Activated naive CD4-positive, alpha-beta T cell treated with anti-CD3 and anti-CD28 coated beads for 36 hours (primary cell): ENCODE results near the gene KIF17. TPM values are rescaled to one million over a fixed set of nuclear protein-coding genes. Genes with fewer than 3 reads are reported as not detected.

ENCODE experiments used
- CTCF ChIA-PET: fragments of 350-600 bp; sonication (Branson Sonifier 250); formaldehyde crosslinking; loops from one replicate; lab custom pipeline; 2021; ENCODE audit warnings: antibody characterized with exemption; lab: Charles Lee
- DNase-seq: peaks from one replicate; pipeline ENCODE4 v3.0.0-alpha.2; 2020
- H3K27ac Mint-ChIP-seq: one replicate; pipeline ENCODE4 v1.8.0; 2021; ENCODE audit warnings: mild to moderate bottlenecking, mixed read lengths
- H3K27me3 Mint-ChIP-seq: one replicate; pipeline ENCODE4 v1.8.0; 2021; ENCODE audit warnings: low read depth, mixed read lengths
- H3K36me3 Mint-ChIP-seq: one replicate; pipeline ENCODE4 v1.8.0; 2021; ENCODE audit warnings: low read depth, mixed read lengths
- H3K4me1 Mint-ChIP-seq: one replicate; pipeline ENCODE4 v1.8.0; 2021; ENCODE audit warnings: low read depth, mixed read lengths
- H3K4me3 Mint-ChIP-seq: one replicate; pipeline ENCODE4 v1.8.0; 2021; ENCODE audit warnings: mild to moderate bottlenecking, moderate library complexity, mixed read lengths
- H3K9me3 Mint-ChIP-seq: one replicate; pipeline ENCODE4 v1.8.0; 2021; ENCODE audit warnings: mixed read lengths
- intact Hi-C: fragments of 100-400 bp; cut with micrococcal nuclease; formaldehyde crosslinking; loops from one replicate; pipeline ENCODE4 v1.15.1; 2023
- total RNA-seq, 2 experiments: library from RNA; stranded (reverse); gene quantifications; one replicate each; pipeline ENCODE4 v1.2.3, GENCODE V29; 2021

The KIF17 gene
- total RNA-seq, 2 experiments from 2014 or later = not detected

DNA sequence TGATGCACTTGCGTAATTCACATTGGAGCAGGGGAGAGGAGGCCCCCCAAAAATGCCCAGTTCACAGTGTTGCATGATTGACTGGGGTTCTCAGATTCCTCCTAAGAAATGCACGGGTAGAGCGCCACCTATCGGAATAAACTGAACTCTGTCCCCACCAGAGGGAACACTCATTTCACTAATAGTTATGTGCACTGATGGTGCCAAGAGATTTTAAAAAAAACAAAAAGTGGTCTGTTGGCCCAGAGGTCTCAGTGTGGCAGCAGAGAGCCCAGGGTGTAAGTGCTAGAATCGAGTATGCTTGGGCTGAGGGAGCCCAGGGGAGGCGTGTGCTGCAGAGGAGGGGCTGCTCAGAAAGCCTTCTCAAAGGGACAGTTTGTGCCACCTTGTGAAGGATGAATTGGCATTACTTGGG is 77.6 kb downstream of the KIF17 start:
- no peaks in the 10 kb centered on the region for H3K36me3 Mint-ChIP-seq
- intact Hi-C loops = loop anchor here (1.0 kb wide), 2 partner anchors 65 to 118 kb away; no protein-coding TSS in a partner anchor

GRCh38 chr1:20636785-20637347 is 80.9 kb downstream of the KIF17 start:
- H3K36me3 Mint-ChIP-seq = no peaks in the 10 kb centered on the region
- intact Hi-C loops = no loop called here
- H3K4me1 Mint-ChIP-seq = peaks cover 11% of the 10 kb centered on the region

More for the DNA sequence above, 77.6 kb downstream of the KIF17 start:
- Mint-ChIP-seq H3K4me3 (no peak overlapping the region), H3K9me3 (no peaks in the 10 kb centered on the region), H3K4me1 (peaks cover 2% of the 10 kb centered on the region), H3K27me3 (no peaks in the 10 kb centered on the region), H3K27ac (no peak overlapping the region)
- CTCF ChIA-PET = interaction anchor here (0.6 to 2.3 kb wide), 11 partner anchors 9 to 232 kb away, joined by 3 to 10 read pairs (median 4); no protein-coding TSS in a partner anchor
- peak; percentile 80 for DNase-seq

DNA sequence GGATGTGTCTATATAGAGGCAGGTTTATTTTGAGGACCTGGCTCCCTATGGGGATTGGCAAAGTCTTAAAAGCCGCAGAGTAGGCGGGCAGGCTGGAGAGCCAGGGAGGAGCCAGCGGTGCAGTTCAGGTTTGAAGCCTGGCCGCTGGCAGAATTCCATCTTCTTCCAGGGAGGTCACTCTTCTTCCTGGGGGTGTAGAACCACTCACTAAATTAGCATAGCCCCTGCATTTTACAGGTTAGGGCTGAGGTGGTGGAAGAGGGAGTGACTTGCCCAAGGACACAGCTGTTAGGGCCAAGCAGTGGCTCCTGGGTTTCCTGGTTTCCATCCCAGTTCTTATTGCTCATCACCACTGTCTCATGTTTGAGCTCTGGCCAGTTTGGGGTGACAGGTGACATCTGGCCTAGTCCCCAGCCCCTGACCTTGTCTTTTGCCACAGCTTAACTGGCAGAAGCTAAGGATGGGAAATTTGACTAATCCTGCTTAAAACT is 83.2 kb downstream of the KIF17 start:
- H3K4me1 Mint-ChIP-seq = peaks cover 9% of the 10 kb centered on the region
- H3K27me3 Mint-ChIP-seq = no peaks in the 10 kb centered on the region
- H3K4me3 Mint-ChIP-seq = peak overlapping the region; percentile 81
- H3K27ac Mint-ChIP-seq = no peak overlapping the region
- no peaks in the 10 kb centered on the region for H3K9me3 Mint-ChIP-seq
- intact Hi-C loops = loop anchor here (1.0 to 5.0 kb wide), 3 partner anchors 27 to 543 kb away; partner anchors contain the start of genes DDOST and EIF4G3
- CTCF ChIA-PET = interaction anchor here (1.1 to 4.7 kb wide), 4 partner anchors 29 to 120 kb away, joined by 5 to 28 read pairs (median 7); no protein-coding TSS in a partner anchor
- H3K36me3 Mint-ChIP-seq = no peaks in the 10 kb centered on the region
- peak; percentile 24 for DNase-seq

More at GRCh38 chr1:20636785-20637347, 80.9 kb downstream of the KIF17 start:
- no peak overlapping the region for H3K27ac Mint-ChIP-seq
- H3K27me3 Mint-ChIP-seq = no peaks in the 10 kb centered on the region
- no peaks in the 10 kb centered on the region for H3K9me3 Mint-ChIP-seq
- DNase-seq = no peak
- H3K4me3 Mint-ChIP-seq = no peak overlapping the region
- CTCF ChIA-PET = interaction anchor here (0.8 to 2.7 kb wide), 3 partner anchors 15 to 115 kb away, joined by 3 to 7 read pairs (median 4); no protein-coding TSS in a partner anchor

GRCh38 chr1:20634065-20634593 is 83.7 kb downstream of the KIF17 start:
- DNase-seq = peak; percentile 43
- Mint-ChIP-seq H3K9me3 (no peaks in the 10 kb centered on the region), H3K27ac (peak overlapping the region; percentile 30), H3K27me3 (no peaks in the 10 kb centered on the region), H3K36me3 (no peaks in the 10 kb centered on the region), H3K4me3 (peak overlapping the region; percentile 81), H3K4me1 (peaks cover 9% of the 10 kb centered on the region)
- CTCF ChIA-PET = interaction anchor here (0.6 to 4.7 kb wide), 18 partner anchors 9 to 508 kb away, joined by 3 to 28 read pairs (median 4); no protein-coding TSS in a partner anchor
- intact Hi-C loops = loop anchor here (1.0 to 5.0 kb wide), 3 partner anchors 27 to 543 kb away; partner anchors contain the start of genes DDOST and EIF4G3

DNA sequence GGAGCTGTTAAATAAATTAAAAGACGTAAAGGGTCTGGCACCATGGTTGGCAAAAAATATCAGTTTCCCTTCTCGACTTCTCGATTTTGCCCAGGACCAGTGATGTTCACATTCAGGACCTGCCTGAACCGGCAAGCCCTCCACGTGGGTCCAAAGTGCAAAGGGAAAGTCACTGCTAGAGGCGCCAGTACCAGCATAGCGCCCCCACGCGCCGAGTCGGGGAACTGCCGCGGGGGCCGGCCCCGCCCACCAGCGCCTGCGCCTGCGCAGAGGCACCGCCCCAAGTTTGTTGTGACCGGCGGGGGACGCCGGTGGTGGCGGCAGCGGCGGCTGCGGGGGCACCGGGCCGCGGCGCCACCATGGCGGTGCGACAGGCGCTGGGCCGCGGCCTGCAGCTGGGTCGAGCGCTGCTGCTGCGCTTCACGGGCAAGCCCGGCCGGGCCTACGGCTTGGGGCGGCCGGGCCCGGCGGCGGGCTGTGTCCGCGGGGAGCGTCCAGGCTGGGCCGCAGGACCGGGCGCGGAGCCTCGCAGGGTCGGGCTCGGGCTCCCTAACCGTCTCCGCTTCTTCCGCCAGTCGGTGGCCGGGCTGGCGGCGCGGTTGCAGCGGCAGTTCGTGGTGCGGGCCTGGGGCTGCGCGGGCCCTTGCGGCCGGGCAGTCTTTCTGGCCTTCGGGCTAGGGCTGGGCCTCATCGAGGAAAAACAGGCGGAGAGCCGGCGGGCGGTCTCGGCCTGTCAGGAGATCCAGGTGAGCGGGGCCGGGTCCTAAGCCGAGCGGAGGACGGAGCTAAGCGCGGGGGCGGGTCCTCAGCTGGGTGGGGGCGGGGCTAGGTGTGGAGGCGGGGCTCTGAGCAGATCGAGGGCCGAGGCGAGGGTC is 84.4 kb downstream of the KIF17 start, which contains the start of gene PINK1:
Gene PINK1, plus strand, starts transcription at position 269 of the 875 bp plus-strand sequence. Its CDS starts 91 bp downstream, at position 360.
- no peaks in the 10 kb centered on the region for H3K27me3 Mint-ChIP-seq
- peak within 1 kb of the TSS; percentile 30 for H3K27ac Mint-ChIP-seq

GRCh38 chr1:20632386-20632785 is 85.4 kb downstream of the KIF17 start:
- Mint-ChIP-seq H3K27me3 (no peaks in the 10 kb centered on the region), H3K9me3 (no peaks in the 10 kb centered on the region), H3K27ac (no peak overlapping the region), H3K4me1 (peaks cover 9% of the 10 kb centered on the region), H3K4me3 (peak overlapping the region; percentile 60), H3K36me3 (no peaks in the 10 kb centered on the region)
- CTCF ChIA-PET = interaction anchor here (0.6 to 4.7 kb wide), 13 partner anchors 14 to 747 kb away, joined by 3 to 28 read pairs (median 4); no protein-coding TSS in a partner anchor
- no peak for DNase-seq
- intact Hi-C loops = loop anchor here (5.0 kb wide), 1 partner anchor 545 kb away; the partner anchor contains the start of gene EIF4G3

More for the DNA sequence above, 84.4 kb downstream of the KIF17 start, which contains the start of gene PINK1:
- H3K4me3 Mint-ChIP-seq = peak within 1 kb of the TSS; percentile 81
- H3K36me3 Mint-ChIP-seq = no peaks in the 10 kb centered on the region
- H3K9me3 Mint-ChIP-seq = no peaks in the 10 kb centered on the region
- peak; percentile 86 for DNase-seq
- CTCF ChIA-PET = interaction anchor here (0.6 to 4.7 kb wide), 25 partner anchors 8 to 509 kb away, joined by 3 to 28 read pairs (median 4); no protein-coding TSS in a partner anchor
- H3K4me1 Mint-ChIP-seq = peaks cover 9% of the 10 kb centered on the region
- intact Hi-C loops = loop anchor here (1.0 to 5.0 kb wide), 4 partner anchors 28 to 544 kb away; partner anchors contain the start of genes DDOST, EIF4G3 and MUL1

GRCh38 chr1:20630729-20631128 is 87.1 kb downstream of the KIF17 start:
- peaks cover 9% of the 10 kb centered on the region for H3K4me1 Mint-ChIP-seq
- no peak overlapping the region for H3K4me3 Mint-ChIP-seq
- no peaks in the 10 kb centered on the region for H3K9me3 Mint-ChIP-seq
- H3K36me3 Mint-ChIP-seq = no peaks in the 10 kb centered on the region
- CTCF ChIA-PET = interaction anchor here (1.0 to 2.0 kb wide), 3 partner anchors 9 to 585 kb away, joined by 4 to 8 read pairs (median 5); no protein-coding TSS in a partner anchor
- DNase-seq = no peak
- peaks cover under 1% of the 10 kb centered on the region for H3K27me3 Mint-ChIP-seq
- H3K27ac Mint-ChIP-seq = no peak overlapping the region
- intact Hi-C loops = loop anchor here (5.0 kb wide), 1 partner anchor 547 kb away; the partner anchor contains the start of gene EIF4G3

- no peak overlapping the region for H3K4me3 Mint-ChIP-seq
- no peaks in the 10 kb centered on the region for H3K36me3 Mint-ChIP-seq
- CTCF ChIA-PET = interaction anchor here (1.0 kb wide), 1 partner anchor 14 kb away, joined by 3 read pairs; no protein-coding TSS in a partner anchor
- H3K4me1 Mint-ChIP-seq = no peaks in the 10 kb centered on the region
- intact Hi-C loops = no loop called here
- H3K9me3 Mint-ChIP-seq = no peaks in the 10 kb centered on the region
- no peak overlapping the region for H3K27ac Mint-ChIP-seq
- peaks cover 2% of the 10 kb centered on the region for H3K27me3 Mint-ChIP-seq
- DNase-seq = no peak
These were observed 91.3 kb downstream of the KIF17 start for GRCh38 chr1:20626524-20626923.

DNA sequence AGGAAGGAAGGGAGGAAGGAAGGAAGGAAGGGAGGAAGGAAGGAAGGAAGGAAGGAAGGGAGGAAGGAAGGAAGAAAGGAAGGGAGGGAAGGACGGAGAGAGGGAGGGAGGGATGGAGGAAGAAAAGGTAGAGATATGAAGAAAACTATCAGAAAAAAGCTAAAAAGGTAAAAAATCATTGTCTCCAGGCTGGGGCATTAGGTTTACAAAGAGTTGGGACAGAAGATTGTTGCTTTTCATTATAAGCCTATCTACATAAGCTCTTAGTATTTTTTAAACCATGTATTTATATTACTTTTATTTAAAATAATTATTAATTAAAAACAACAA is 91.7 kb downstream of the KIF17 start:
- Mint-ChIP-seq H3K4me1 (no peaks in the 10 kb centered on the region), H3K9me3 (no peaks in the 10 kb centered on the region), H3K27me3 (peaks cover 2% of the 10 kb centered on the region), H3K4me3 (no peak overlapping the region), H3K36me3 (no peaks in the 10 kb centered on the region), H3K27ac (no peak overlapping the region)
- intact Hi-C loops = no loop called here
- DNase-seq = no peak
- CTCF ChIA-PET = interaction anchor here (1.0 to 1.2 kb wide), 2 partner anchors 8 to 15 kb away, joined by 3 to 5 read pairs; no protein-coding TSS in a partner anchor

GRCh38 chr1:20625176-20626097 is 92.4 kb downstream of the KIF17 start:
- Mint-ChIP-seq H3K27ac (no peak overlapping the region), H3K36me3 (no peaks in the 10 kb centered on the region), H3K27me3 (peaks cover 2% of the 10 kb centered on the region), H3K9me3 (no peaks in the 10 kb centered on the region), H3K4me3 (no peak overlapping the region), H3K4me1 (no peaks in the 10 kb centered on the region)
- CTCF ChIA-PET = interaction anchor here (0.7 to 1.2 kb wide), 3 partner anchors 8 to 114 kb away, joined by 3 to 5 read pairs (median 3); no protein-coding TSS in a partner anchor
- intact Hi-C loops = no loop called here
- DNase-seq = no peak
